GM21515 (cell line): ENCODE data around the gene GPD1L.
"Not testable (repeated sequence)": the region's sequence is repeated elsewhere in the genome, so short reads cannot be mapped to it uniquely, and the experiment has no call there.

Source experiments
- ATAC-seq: cut with Tn5 transposase; IDR thresholded peaks from one replicate; pipeline ENCODE4 v1.9.1; 2021; ENCODE audit not compliant: unreplicated experiment

Gene GPD1L

GRCh38 chr3:32180141-32180784 lies 73.8 kb downstream of the GPD1L start:
- no peak for ATAC-seq

- ATAC-seq, result no peak
Observed at GRCh38 chr3:32181365-32181764, 74.9 kb downstream of the GPD1L start.

GRCh38 chr3:32181796-32182195 lies 75.4 kb downstream of the GPD1L start:
- no peak for ATAC-seq

- no peak for ATAC-seq
Observed at GRCh38 chr3:32184187-32184730, 77.8 kb downstream of the GPD1L start.

- no peak for ATAC-seq
Observed at GRCh38 chr3:32186097-32186496, 79.7 kb downstream of the GPD1L start.

- ATAC-seq, result no peak
Observed at GRCh38 chr3:32186876-32187275, 80.5 kb downstream of the GPD1L start.

- no peak for ATAC-seq
Observed at GRCh38 chr3:32189693-32190092, 83.3 kb downstream of the GPD1L start.

- ATAC-seq, result not testable (repeated sequence)
Observed at GRCh38 chr3:32190556-32190955, 84.1 kb downstream of the GPD1L start.

- no peak for ATAC-seq
Observed at GRCh38 chr3:32193101-32193500, 86.7 kb downstream of the GPD1L start.

GRCh38 chr3:32194653-32195052 lies 88.2 kb downstream of the GPD1L start:
- no peak for ATAC-seq

GRCh38 chr3:32195995-32196540 lies 89.6 kb downstream of the GPD1L start:
- ATAC-seq, result no peak

- no peak for ATAC-seq
Observed at GRCh38 chr3:32197991-32198390, 91.6 kb downstream of the GPD1L start.

GRCh38 chr3:32198714-32199113 lies 92.3 kb downstream of the GPD1L start:
- no peak for ATAC-seq

- ATAC-seq, result no peak
Observed at GRCh38 chr3:32200490-32200889, 94.1 kb downstream of the GPD1L start.

- ATAC-seq, result no peak
Observed at GRCh38 chr3:32200992-32201758, 94.8 kb downstream of the GPD1L start.

GRCh38 chr3:32202496-32202895 lies 96.1 kb downstream of the GPD1L start:
- ATAC-seq, result no peak

GRCh38 chr3:32203854-32204253 lies 97.4 kb downstream of the GPD1L start:
- ATAC-seq, result no peak

- no peak for ATAC-seq
Observed at GRCh38 chr3:32208447-32208846, 102.0 kb downstream of the GPD1L start.

GRCh38 chr3:32215185-32215584 lies 108.8 kb downstream of the GPD1L start:
- no peak for ATAC-seq

- ATAC-seq, result no peak
Observed at GRCh38 chr3:32216172-32216783, 109.9 kb downstream of the GPD1L start.

- no peak for ATAC-seq
Observed at GRCh38 chr3:32217339-32217738, 110.9 kb downstream of the GPD1L start.
